ENCODE data around the gene FAM209A. TPM values are rescaled to one million over a fixed set of nuclear protein-coding genes. Genes with fewer than 3 reads are reported as not detected.

Gene FAM209A
- total and polyA plus RNA-seq, 2 donors: 0.14 to 0.62 TPM

Other genes with a start within 250 kb of the FAM209A start
- gene FAM210B, start 165.8 kb upstream of the FAM209A start, total RNA-seq: 18.3 TPM
- 39.2 TPM for gene FAM210B, start 165.8 kb upstream of the FAM209A start, polyA plus RNA-seq
- 38.2 TPM for gene AURKA, start 132.5 kb upstream of the FAM209A start, total RNA-seq
- gene AURKA, start 132.5 kb upstream of the FAM209A start, polyA plus RNA-seq: 4.1 TPM
- 35.0 TPM for gene CSTF1, start 132.1 kb upstream of the FAM209A start, total RNA-seq
- gene CSTF1, start 132.1 kb upstream of the FAM209A start, polyA plus RNA-seq: 16.0 TPM
- gene CASS4, start 112.5 kb upstream of the FAM209A start, total RNA-seq: 2.8 TPM
- gene CASS4, start 112.5 kb upstream of the FAM209A start, polyA plus RNA-seq: 3.7 TPM
- gene RTF2, start 56.1 kb upstream of the FAM209A start, total RNA-seq: 75.1 TPM
- gene RTF2, start 56.1 kb upstream of the FAM209A start, polyA plus RNA-seq: 91.6 TPM
- 0.42 TPM for gene FAM209B, start 8.5 kb downstream of the FAM209A start, total RNA-seq
- gene FAM209B, start 8.5 kb downstream of the FAM209A start, polyA plus RNA-seq: 3.3 TPM
- gene TFAP2C, start 104.6 kb downstream of the FAM209A start, total RNA-seq: 0.42 TPM
- gene TFAP2C, start 104.6 kb downstream of the FAM209A start, polyA plus RNA-seq: 2.1 TPM

All from thymus (tissue), 2 donors.